SK-N-SH (cell line): ENCODE results near the gene SLC22A7. TPM values are rescaled to one million over a fixed set of nuclear protein-coding genes. Genes with fewer than 3 reads are reported as not detected.

Source experiments
- CTCF ChIA-PET: fragments of 300-600, 350-600 bp; formaldehyde crosslinking; extraction: SDS; loops from one replicate; lab custom pipeline; 2021; lab: Yijun Ruan, JAX
- POLR2A ChIA-PET: fragments of 350-600 bp; sonication (Branson Sonifier 250); formaldehyde crosslinking; extraction: SDS; loops from one replicate; lab custom pipeline; 2020; ENCODE audit warnings: antibody characterized with exemption, inconsistent platforms; lab: Yijun Ruan, JAX
- DNase-seq: peaks from one replicate; pipeline ENCODE4 v3.0.0; 2012
- H2AFZ ChIP-seq: fragments of 200-600 bp; sonication (generic); 2 replicates; pipeline ENCODE4 v1.8.1; 2016; ENCODE audit warnings: antibody characterized with exemption, mild to moderate bottlenecking, low read depth
- H3F3A ChIP-seq: fragments of 200-600 bp; sonication (generic); replicated peaks from 2 replicates; pipeline ENCODE3; 2016; ENCODE audit warnings: antibody characterized with exemption, mild to moderate bottlenecking; ENCODE audit not compliant: insufficient read depth
- H3K27ac ChIP-seq, 2 experiments: fragments of 200-500 bp in 1 of 2; fragments of 200-600 bp in 1 of 2; sonication (Bioruptor generic) in 1 of 2; sonication (generic), shearing (Covaris generic) in 1 of 2; 2 replicates each; pipeline versions ENCODE4 v1.5.1 to v1.6.1; 2014 to 2016; ENCODE audit warnings: low read depth in 2 of 2, inconsistent platforms in 1 of 2, low read length in 1 of 2, mild to moderate bottlenecking in 1 of 2, mixed read lengths in 1 of 2
- H3K27me3 ChIP-seq: fragments of 200-600 bp; sonication (generic), shearing (Covaris generic); 2 replicates; pipeline ENCODE4 v1.6.1; 2016; ENCODE audit warnings: mixed run types; ENCODE audit not compliant: insufficient read depth
- H3K36me3 ChIP-seq, 2 experiments: fragments of 200-500 bp in 1 of 2; fragments of 200-600 bp in 1 of 2; sonication (Bioruptor generic) in 1 of 2; sonication (generic) in 1 of 2; replicated peaks in 1 of 2; 2 replicates each; pipeline versions ENCODE3 to v1.5.1; 2014 to 2016; ENCODE audit warnings: low read length in 1 of 2, mild to moderate bottlenecking in 1 of 2; ENCODE audit not compliant: insufficient read depth in 2 of 2, control insufficient read depth in 1 of 2
- H3K4me1 ChIP-seq, 2 experiments: fragments of 200-500 bp in 1 of 2; fragments of 200-600 bp in 1 of 2; sonication (Bioruptor generic) in 1 of 2; sonication (generic), shearing (Covaris generic) in 1 of 2; 2 replicates each; pipeline versions ENCODE4 v1.5.1 to v1.6.1; 2014 to 2016; ENCODE audit warnings: low read depth in 1 of 2, low read length in 1 of 2, mixed run types in 1 of 2; ENCODE audit not compliant: insufficient read depth in 2 of 2, control insufficient read depth in 1 of 2
- H3K4me2 ChIP-seq: fragments of 200-600 bp; sonication (generic), shearing (Covaris generic); 2 replicates; pipeline ENCODE4 v1.6.1; 2017; ENCODE audit warnings: mixed run types
- H3K4me3 ChIP-seq, 2 experiments: fragments of 200-500 bp in 1 of 2; fragments of 200-600 bp in 1 of 2; sonication (Bioruptor generic) in 1 of 2; sonication (generic), shearing (Covaris generic) in 1 of 2; 2 replicates each; pipeline versions ENCODE4 v1.5.1 to v1.8.1; 2014 to 2016; ENCODE audit warnings: low read depth in 2 of 2, inconsistent platforms in 1 of 2, low read length in 1 of 2, mild to moderate bottlenecking in 1 of 2, mixed read lengths in 1 of 2, moderate library complexity in 1 of 2
- H3K79me2 ChIP-seq: fragments of 200-600 bp; sonication (generic); 2 replicates; pipeline ENCODE4 v1.8.1; 2017; ENCODE audit warnings: mild to moderate bottlenecking; ENCODE audit not compliant: insufficient read depth
- H3K9ac ChIP-seq: fragments of 200-600 bp; sonication (generic); 2 replicates; pipeline ENCODE4 v1.6.1; 2017; ENCODE audit warnings: mixed run types
- H3K9me2 ChIP-seq: fragments of 200-600 bp; sonication (generic); 2 replicates; pipeline ENCODE4 v1.6.1; 2017; ENCODE audit warnings: mixed run types
- H3K9me3 ChIP-seq: fragments of 200-600 bp; sonication (generic); 2 replicates; pipeline ENCODE4 v1.6.1; 2017; ENCODE audit warnings: mixed run types, mild to moderate bottlenecking, moderate library complexity
- H4K20me1 ChIP-seq: fragments of 200-600 bp; sonication (generic); 2 replicates; pipeline ENCODE4 v1.6.1; 2017; ENCODE audit warnings: mild to moderate bottlenecking, mixed run types; ENCODE audit not compliant: insufficient read depth
- CHD2 ChIP-seq: fragments of 150-350 bp; IDR thresholded peaks from 2 replicates; pipeline ENCODE4 v1.6.1; 2018; ENCODE audit warnings: low read length; ENCODE audit not compliant: partially characterized antibody
- EP300 ChIP-seq, 2 experiments: IDR thresholded peaks; 2 replicates each; pipeline versions ENCODE4 v1.4.0 to v1.6.1; 2012; ENCODE audit warnings: borderline replicate concordance in 1 of 2, low read depth in 1 of 2, low read length in 1 of 2
- EZH2phosphoT487 ChIP-seq: fragments of 200-600 bp; sonication (generic); IDR thresholded peaks from 2 replicates; pipeline ENCODE4 v1.6.1; 2017; ENCODE audit warnings: low read depth, mixed run types, mild to moderate bottlenecking, antibody characterized with exemption, moderate library complexity, borderline replicate concordance
- FOXJ3 ChIP-seq: sonication (generic); formaldehyde crosslinking; IDR thresholded peaks from 2 replicates; pipeline ENCODE4 v1.5.1; 2020; ENCODE audit warnings: mild to moderate bottlenecking, missing genetic modification reagents
- FOXM1 ChIP-seq: IDR thresholded peaks from 2 replicates; pipeline ENCODE4 v1.4.0; 2012; ENCODE audit warnings: low read depth, mild to moderate bottlenecking
- GABPA ChIP-seq: IDR thresholded peaks from 2 replicates; pipeline ENCODE4 v1.4.0; 2012; ENCODE audit warnings: low read depth, mild to moderate bottlenecking
- JUND ChIP-seq: IDR thresholded peaks from 2 replicates; pipeline ENCODE4 v1.4.0; 2012
- MAX ChIP-seq: IDR thresholded peaks from 2 replicates; pipeline ENCODE4 v1.4.0; 2012; ENCODE audit warnings: low read depth
- MEF2A ChIP-seq: IDR thresholded peaks from 2 replicates; pipeline ENCODE4 v1.4.0; 2012; ENCODE audit warnings: low read depth, borderline replicate concordance
- MXI1 ChIP-seq: IDR thresholded peaks from 2 replicates; pipeline ENCODE4 v1.6.1; 2012; ENCODE audit warnings: mild to moderate bottlenecking, low read depth, low read length, improper control_type of control experiment
- NFIC ChIP-seq: IDR thresholded peaks from 2 replicates; pipeline ENCODE4 v1.4.0; 2012; ENCODE audit warnings: borderline replicate concordance
- NRF1 ChIP-seq: IDR thresholded peaks from 2 replicates; pipeline ENCODE4 v1.6.1; 2012; ENCODE audit warnings: low read depth, mild to moderate bottlenecking, low read length
- RAD21 ChIP-seq: IDR thresholded peaks from 2 replicates; pipeline ENCODE4 v1.6.1; 2012; ENCODE audit warnings: mild to moderate bottlenecking, low read length
- RCOR1 ChIP-seq: fragments of 150-350 bp; IDR thresholded peaks from 2 replicates; pipeline ENCODE4 v1.6.1; 2017; ENCODE audit warnings: antibody characterized with exemption, low read length
- RXRA ChIP-seq: IDR thresholded peaks from 2 replicates; pipeline ENCODE4 v1.4.0; 2012; ENCODE audit warnings: low read depth, mild to moderate bottlenecking, borderline replicate concordance
- SIN3A ChIP-seq: IDR thresholded peaks from 2 replicates; pipeline ENCODE4 v1.6.1; 2012; ENCODE audit warnings: low read depth, mild to moderate bottlenecking, low read length, moderate library complexity, borderline replicate concordance
- SMC3 ChIP-seq: IDR thresholded peaks from 2 replicates; pipeline ENCODE4 v1.6.1; 2012; ENCODE audit warnings: low read depth, low read length, improper control_type of control experiment
- TAF1 ChIP-seq: IDR thresholded peaks from 2 replicates; pipeline ENCODE4 v1.6.1; 2012; ENCODE audit warnings: low read depth, mild to moderate bottlenecking, low read length, moderate library complexity, borderline replicate concordance
- TCF12 ChIP-seq: IDR thresholded peaks from 2 replicates; pipeline ENCODE4 v1.4.0; 2012
- TEAD4 ChIP-seq: IDR thresholded peaks from 2 replicates; pipeline ENCODE4 v1.4.0; 2012; ENCODE audit warnings: mild to moderate bottlenecking, borderline replicate concordance; ENCODE audit not compliant: insufficient read depth
- WGBS: methylation state at CpG from one replicate; pipeline ENCODE4 v1.1.6; 2017; ENCODE audit warnings: low lambda C conversion rate; 5-methylcytosine and 5-hydroxymethylcytosine counted together
- polyA plus RNA-seq, 3 experiments: library from polyadenylated mRNA; depleted of rRNA; stranded (reverse); fragments of >200 nt; gene quantifications; 2 replicates each; pipeline ENCODE4 v1.2.3, GENCODE V29; 2012
- TF ChIP-seq, protein P1 (sequence below): fragments of 150-350 bp; IDR thresholded peaks from 2 replicates; pipeline ENCODE4 v1.6.1; 2017; ENCODE audit warnings: antibody characterized with exemption, low read length, low read depth, borderline replicate concordance
- TF ChIP-seq, protein P2 (sequence below): fragments of 200-600 bp; sonication (generic); IDR thresholded peaks from 2 replicates; pipeline ENCODE4 v1.6.1; 2017; ENCODE audit warnings: antibody characterized with exemption, mild to moderate bottlenecking, moderate library complexity
- TF ChIP-seq, protein P3 (sequence below): IDR thresholded peaks from 2 replicates; pipeline ENCODE4; 2012
- TF ChIP-seq, protein P4 (sequence below): IDR thresholded peaks from 2 replicates; pipeline ENCODE4 v1.4.0; 2012; ENCODE audit warnings: low read depth, borderline replicate concordance
- TF ChIP-seq, protein P5 (sequence below): fragments of 150-350 bp; IDR thresholded peaks from 2 replicates; pipeline ENCODE4 v1.6.1; 2016; ENCODE audit warnings: mild to moderate bottlenecking, low read depth, low read length

Gene SLC22A7
- polyA plus RNA-seq, 1 of the 3 experiments (the other 2 are of a cell fraction), result not detected

GRCh38 chr6:43334466-43335095 is 36.5 kb downstream of the SLC22A7 start:
- Histone ChIP-seq H3K79me2 (no peaks in the 10 kb centered on the region), H4K20me1 (no peaks in the 10 kb centered on the region)
- POLR2A ChIA-PET, result no interaction called here

More at GRCh38 chr6:43334466-43335095, 36.5 kb downstream of the SLC22A7 start:
- Histone ChIP-seq H2AFZ (no peak overlapping the region), H3K27me3 (no peaks in the 10 kb centered on the region), H3K27ac (no peak overlapping the region), H3K4me2 (no peak overlapping the region), H3K9ac (no peak overlapping the region), H3F3A (peaks cover 6% of the 10 kb centered on the region), H3K9me2 (no peaks in the 10 kb centered on the region), H3K4me1 (no peaks in the 10 kb centered on the region), H3K36me3 (peaks cover 11 to 30% of the 10 kb centered on the region in 2 experiments), H3K4me3 (no peak overlapping the region), H3K9me3 (no peaks in the 10 kb centered on the region)
- DNase-seq, result peak; percentile 18
- TF ChIP-seq RXRA (no peak), EP300 (IDR thresholded peaks at IDR 0.05; ENCODE audit: borderline replicate concordance in 1 of 2, low read depth in 1 of 2, low read length in 1 of 2) (no peak), TAF1 (no peak), TEAD4 (no peak), GABPA (0 out of 2 replicates have a peak, but pooled peaks have one; percentile 6), FOXM1 (no peak), JUND (no peak), EZH2phosphoT487 (no peak), MEF2A (no peak), NFIC (no peak), MXI1 (no peak), TCF12 (no peak), MAX (no peak), CHD2 (no peak), RCOR1 (no peak), SIN3A (no peak), RAD21 (peak; percentile 50), SMC3 (peak; percentile 46), NRF1 (no peak), FOXJ3 (CRISPR knock-in tag) (no peak)
- TF ChIP-seq, protein P1, sequence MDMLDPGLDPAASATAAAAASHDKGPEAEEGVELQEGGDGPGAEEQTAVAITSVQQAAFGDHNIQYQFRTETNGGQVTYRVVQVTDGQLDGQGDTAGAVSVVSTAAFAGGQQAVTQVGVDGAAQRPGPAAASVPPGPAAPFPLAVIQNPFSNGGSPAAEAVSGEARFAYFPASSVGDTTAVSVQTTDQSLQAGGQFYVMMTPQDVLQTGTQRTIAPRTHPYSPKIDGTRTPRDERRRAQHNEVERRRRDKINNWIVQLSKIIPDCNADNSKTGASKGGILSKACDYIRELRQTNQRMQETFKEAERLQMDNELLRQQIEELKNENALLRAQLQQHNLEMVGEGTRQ, result no peak
- TF ChIP-seq, protein P2, sequence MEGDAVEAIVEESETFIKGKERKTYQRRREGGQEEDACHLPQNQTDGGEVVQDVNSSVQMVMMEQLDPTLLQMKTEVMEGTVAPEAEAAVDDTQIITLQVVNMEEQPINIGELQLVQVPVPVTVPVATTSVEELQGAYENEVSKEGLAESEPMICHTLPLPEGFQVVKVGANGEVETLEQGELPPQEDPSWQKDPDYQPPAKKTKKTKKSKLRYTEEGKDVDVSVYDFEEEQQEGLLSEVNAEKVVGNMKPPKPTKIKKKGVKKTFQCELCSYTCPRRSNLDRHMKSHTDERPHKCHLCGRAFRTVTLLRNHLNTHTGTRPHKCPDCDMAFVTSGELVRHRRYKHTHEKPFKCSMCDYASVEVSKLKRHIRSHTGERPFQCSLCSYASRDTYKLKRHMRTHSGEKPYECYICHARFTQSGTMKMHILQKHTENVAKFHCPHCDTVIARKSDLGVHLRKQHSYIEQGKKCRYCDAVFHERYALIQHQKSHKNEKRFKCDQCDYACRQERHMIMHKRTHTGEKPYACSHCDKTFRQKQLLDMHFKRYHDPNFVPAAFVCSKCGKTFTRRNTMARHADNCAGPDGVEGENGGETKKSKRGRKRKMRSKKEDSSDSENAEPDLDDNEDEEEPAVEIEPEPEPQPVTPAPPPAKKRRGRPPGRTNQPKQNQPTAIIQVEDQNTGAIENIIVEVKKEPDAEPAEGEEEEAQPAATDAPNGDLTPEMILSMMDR, result peak; percentile 65
- TF ChIP-seq, protein P3, sequence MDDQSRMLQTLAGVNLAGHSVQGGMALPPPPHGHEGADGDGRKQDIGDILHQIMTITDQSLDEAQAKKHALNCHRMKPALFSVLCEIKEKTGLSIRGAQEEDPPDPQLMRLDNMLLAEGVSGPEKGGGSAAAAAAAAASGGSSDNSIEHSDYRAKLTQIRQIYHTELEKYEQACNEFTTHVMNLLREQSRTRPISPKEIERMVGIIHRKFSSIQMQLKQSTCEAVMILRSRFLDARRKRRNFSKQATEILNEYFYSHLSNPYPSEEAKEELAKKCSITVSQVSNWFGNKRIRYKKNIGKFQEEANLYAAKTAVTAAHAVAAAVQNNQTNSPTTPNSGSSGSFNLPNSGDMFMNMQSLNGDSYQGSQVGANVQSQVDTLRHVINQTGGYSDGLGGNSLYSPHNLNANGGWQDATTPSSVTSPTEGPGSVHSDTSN, result no peak
- TF ChIP-seq, protein P4, sequence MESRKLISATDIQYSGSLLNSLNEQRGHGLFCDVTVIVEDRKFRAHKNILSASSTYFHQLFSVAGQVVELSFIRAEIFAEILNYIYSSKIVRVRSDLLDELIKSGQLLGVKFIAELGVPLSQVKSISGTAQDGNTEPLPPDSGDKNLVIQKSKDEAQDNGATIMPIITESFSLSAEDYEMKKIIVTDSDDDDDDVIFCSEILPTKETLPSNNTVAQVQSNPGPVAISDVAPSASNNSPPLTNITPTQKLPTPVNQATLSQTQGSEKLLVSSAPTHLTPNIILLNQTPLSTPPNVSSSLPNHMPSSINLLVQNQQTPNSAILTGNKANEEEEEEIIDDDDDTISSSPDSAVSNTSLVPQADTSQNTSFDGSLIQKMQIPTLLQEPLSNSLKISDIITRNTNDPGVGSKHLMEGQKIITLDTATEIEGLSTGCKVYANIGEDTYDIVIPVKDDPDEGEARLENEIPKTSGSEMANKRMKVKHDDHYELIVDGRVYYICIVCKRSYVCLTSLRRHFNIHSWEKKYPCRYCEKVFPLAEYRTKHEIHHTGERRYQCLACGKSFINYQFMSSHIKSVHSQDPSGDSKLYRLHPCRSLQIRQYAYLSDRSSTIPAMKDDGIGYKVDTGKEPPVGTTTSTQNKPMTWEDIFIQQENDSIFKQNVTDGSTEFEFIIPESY, result no peak
- TF ChIP-seq, protein P5, sequence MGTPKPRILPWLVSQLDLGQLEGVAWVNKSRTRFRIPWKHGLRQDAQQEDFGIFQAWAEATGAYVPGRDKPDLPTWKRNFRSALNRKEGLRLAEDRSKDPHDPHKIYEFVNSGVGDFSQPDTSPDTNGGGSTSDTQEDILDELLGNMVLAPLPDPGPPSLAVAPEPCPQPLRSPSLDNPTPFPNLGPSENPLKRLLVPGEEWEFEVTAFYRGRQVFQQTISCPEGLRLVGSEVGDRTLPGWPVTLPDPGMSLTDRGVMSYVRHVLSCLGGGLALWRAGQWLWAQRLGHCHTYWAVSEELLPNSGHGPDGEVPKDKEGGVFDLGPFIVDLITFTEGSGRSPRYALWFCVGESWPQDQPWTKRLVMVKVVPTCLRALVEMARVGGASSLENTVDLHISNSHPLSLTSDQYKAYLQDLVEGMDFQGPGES, result no peak
- WGBS, result 52% methylated on average over 2 of the region's 2 CpGs
- CTCF ChIA-PET, result interaction anchor here (0.6 to 1.8 kb wide), 9 partner anchors 10 to 106 kb away, joined by 3 to 8 read pairs (median 4); partner anchors contain the start of gene DNPH1
